Lower leg skin (tissue), 4 donors: Measurements from ENCODE around the gene TMED9. TPM values are rescaled to one million over a fixed set of nuclear protein-coding genes. Genes with fewer than 3 reads are reported as not detected.
"Not testable (repeated sequence)": the region's sequence is repeated elsewhere in the genome, so short reads cannot be mapped to it uniquely, and the experiment has no call there.

Experiments used
- DNase-seq, 2 donors: peaks; one replicate each; pipeline ENCODE4 v3.0.0-alpha.2; 2019; ENCODE audit warnings: low spot score in 2 of 2
- H3K4me3 ChIP-seq: fragments of 200-600 bp; sonication (generic); 2 replicates; pipeline ENCODE4 v1.5.1; 2017; ENCODE audit warnings: mild to moderate bottlenecking, low read depth; ENCODE audit not compliant: poor library complexity, severe bottlenecking
- POLR2A ChIP-seq, 2 donors: fragments of 450-650 bp; IDR thresholded peaks; one replicate each; pipeline ENCODE4 v1.6.1; 2016 to 2017; ENCODE audit warnings: antibody characterized with exemption in 2 of 2, mild to moderate bottlenecking in 1 of 2, moderate library complexity in 1 of 2
- WGBS, 2 donors: methylation state at CpG; one replicate each; pipeline ENCODE4 v1.1.5; 2018; 5-methylcytosine and 5-hydroxymethylcytosine counted together
- intact Hi-C: fragments of 100-400 bp; cut with DNase I; formaldehyde crosslinking; loops from one replicate; pipeline ENCODE4 v1.15.0; 2023; ENCODE audit warnings: low total_unique reads
- total RNA-seq, 4 donors: library from RNA; depleted of rRNA; stranded (reverse); fragments of >200 nt; gene quantifications; one replicate each; pipeline ENCODE4 v1.1.0, GENCODE V29; 2016
- TF ChIP-seq, protein P1 (sequence below), 3 donors: fragments of 450-650 bp; IDR thresholded peaks; one replicate each; pipeline ENCODE4 v1.5.1; 2016; ENCODE audit warnings: antibody characterized with exemption in 3 of 3, mild to moderate bottlenecking in 3 of 3, moderate library complexity in 2 of 3

TMED9 gene
- total RNA-seq, 4 donors from 2014 or later: 70.4 to 95.7 (median 80.4) TPM

DNA sequence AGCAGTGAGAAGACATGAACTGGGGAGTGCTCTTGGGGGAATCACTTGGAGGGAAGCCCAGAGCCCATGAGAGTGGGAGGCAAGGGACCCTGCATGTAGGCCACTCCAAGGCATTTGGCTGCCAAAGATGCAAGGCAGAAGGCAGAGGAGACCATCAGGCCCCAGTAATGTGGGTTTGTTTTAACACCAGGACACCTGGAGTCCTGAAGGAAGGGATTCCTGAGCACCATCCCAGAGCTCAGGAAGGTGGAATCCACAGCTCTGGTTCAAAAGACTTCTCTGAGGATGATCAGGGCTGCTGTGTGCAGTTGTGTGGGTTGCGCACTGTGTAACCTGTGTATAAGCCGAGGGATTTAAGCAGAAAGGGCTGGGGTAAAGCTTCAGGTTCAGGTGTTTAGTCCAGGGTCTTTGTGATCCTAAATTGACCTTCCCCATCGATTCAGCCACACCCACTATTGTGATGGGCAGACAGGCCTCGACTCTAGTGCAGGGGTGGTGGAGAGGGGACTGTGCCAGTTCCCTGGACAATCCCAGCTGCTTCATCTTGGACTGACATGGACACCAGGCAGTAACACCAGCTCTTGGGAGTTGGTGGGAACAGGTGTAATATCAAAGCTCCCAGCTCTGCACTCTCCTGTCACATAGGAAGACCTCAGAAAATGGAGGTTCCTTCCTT lies 18.9 kb downstream of the TMED9 start:
- H3K4me3 ChIP-seq: no peak overlapping the region
- TF ChIP-seq POLR2A (IDR thresholded peaks at IDR 0.05): no peak
- TF ChIP-seq, protein P1, sequence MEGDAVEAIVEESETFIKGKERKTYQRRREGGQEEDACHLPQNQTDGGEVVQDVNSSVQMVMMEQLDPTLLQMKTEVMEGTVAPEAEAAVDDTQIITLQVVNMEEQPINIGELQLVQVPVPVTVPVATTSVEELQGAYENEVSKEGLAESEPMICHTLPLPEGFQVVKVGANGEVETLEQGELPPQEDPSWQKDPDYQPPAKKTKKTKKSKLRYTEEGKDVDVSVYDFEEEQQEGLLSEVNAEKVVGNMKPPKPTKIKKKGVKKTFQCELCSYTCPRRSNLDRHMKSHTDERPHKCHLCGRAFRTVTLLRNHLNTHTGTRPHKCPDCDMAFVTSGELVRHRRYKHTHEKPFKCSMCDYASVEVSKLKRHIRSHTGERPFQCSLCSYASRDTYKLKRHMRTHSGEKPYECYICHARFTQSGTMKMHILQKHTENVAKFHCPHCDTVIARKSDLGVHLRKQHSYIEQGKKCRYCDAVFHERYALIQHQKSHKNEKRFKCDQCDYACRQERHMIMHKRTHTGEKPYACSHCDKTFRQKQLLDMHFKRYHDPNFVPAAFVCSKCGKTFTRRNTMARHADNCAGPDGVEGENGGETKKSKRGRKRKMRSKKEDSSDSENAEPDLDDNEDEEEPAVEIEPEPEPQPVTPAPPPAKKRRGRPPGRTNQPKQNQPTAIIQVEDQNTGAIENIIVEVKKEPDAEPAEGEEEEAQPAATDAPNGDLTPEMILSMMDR (IDR thresholded peaks at IDR 0.05): no peak
- intact Hi-C loops: no loop called here
- no peak for DNase-seq
- 73 to 83% methylated on average over 4 of the region's 4 CpGs for WGBS, 2 donors

- TF ChIP-seq, protein P1 (IDR thresholded peaks at IDR 0.05): no peak
- no peak for TF ChIP-seq POLR2A (IDR thresholded peaks at IDR 0.05)
- DNase-seq: no peak
- intact Hi-C loops: no loop called here
- no peak overlapping the region for H3K4me3 ChIP-seq
- 80 to 90% methylated on average over 13 to 14 of the region's 15 CpGs for WGBS, 2 donors
These were observed 19.6 kb downstream of the TMED9 start for GRCh38 chr5:177611446-177612214.

DNA sequence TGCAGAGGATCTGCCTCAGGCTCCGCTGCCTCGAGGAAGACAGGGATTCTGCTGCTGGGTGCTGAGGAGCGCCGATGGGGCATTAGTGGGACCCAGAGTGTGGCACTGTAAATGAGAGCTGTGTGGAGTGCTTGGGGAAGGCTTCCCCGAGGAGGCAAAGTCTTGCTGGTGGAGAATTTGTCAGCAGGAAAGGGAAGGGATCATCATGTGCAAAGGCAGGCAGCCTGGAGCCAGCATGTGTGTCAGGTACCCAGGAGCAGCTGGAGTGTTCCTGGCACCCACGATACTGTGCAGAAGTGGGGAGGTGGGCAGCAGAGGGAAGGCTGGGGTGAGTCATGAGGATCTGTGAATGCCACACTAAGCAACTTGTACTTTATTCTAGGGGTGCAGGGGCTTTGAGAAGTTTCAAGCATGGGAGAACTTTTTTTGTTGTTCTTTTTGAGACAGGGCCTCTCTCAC lies 20.2 kb downstream of the TMED9 start:
- intact Hi-C loops: no loop called here
- WGBS, 2 donors: 74 to 80% methylated on average over 6 of the region's 6 CpGs

GRCh38 chr5:177620560-177620959 lies 28.6 kb downstream of the TMED9 start:
- no peak for DNase-seq
- intact Hi-C loops: no loop called here
- 39 to 48% methylated on average over 2 of the region's 2 CpGs for WGBS, 2 donors
- TF ChIP-seq, protein P1 (IDR thresholded peaks at IDR 0.05): no peak
- TF ChIP-seq POLR2A (IDR thresholded peaks at IDR 0.05): no peak
- no peak overlapping the region for H3K4me3 ChIP-seq

More for the DNA sequence above, 20.2 kb downstream of the TMED9 start:
- H3K4me3 ChIP-seq: no peak overlapping the region
- no peak for TF ChIP-seq POLR2A (IDR thresholded peaks at IDR 0.05)
- TF ChIP-seq, protein P1 (IDR thresholded peaks at IDR 0.05): no peak
- DNase-seq: no peak

- intact Hi-C loops, DNase-seq, H3K4me3 ChIP-seq: not testable (repeated sequence)
- WGBS, 2 donors: 99% methylated on average over 10 of the region's 10 CpGs
These were observed 32.2 kb downstream of the TMED9 start for GRCh38 chr5:177624172-177624571.

- intact Hi-C loops, H3K4me3 ChIP-seq, DNase-seq: not testable (repeated sequence)
These were observed 38.2 kb downstream of the TMED9 start for GRCh38 chr5:177630186-177630585.

GRCh38 chr5:177634912-177635311 lies 42.9 kb downstream of the TMED9 start:
- intact Hi-C loops: not testable (repeated sequence)

DNA sequence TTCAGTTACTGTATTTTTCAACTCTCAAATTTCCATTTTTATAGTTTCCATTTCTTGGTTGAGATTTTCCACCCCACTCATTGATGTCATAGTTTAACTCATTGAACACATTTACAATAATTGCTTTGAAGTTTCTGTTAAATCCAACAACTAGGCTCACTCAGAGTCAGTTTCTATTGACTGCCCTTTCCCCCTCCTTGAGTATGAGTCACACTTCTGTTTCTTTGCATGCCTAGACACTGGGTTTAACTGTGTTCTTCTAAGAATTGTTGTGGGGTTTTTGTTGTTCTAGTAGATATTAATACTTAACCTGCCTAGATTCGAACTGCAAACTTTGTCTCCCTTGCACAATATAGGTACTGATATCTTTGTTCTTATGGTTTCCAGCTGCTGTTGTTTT lies 53.5 kb downstream of the TMED9 start:
- H3K4me3 ChIP-seq, intact Hi-C loops, DNase-seq: not testable (repeated sequence)
- WGBS, 2 donors: 100% methylated on average over 1 of the region's 1 CpG; no CpG with 5 or more reads in 1 of the 2 donors

More at GRCh38 chr5:177634912-177635311, 42.9 kb downstream of the TMED9 start:
- not testable (repeated sequence) for H3K4me3 ChIP-seq, DNase-seq
- WGBS, 2 donors: 97 to 98% methylated on average over 3 of the region's 3 CpGs
